Measurements from ENCODE around the gene TESMIN.

- no peak for TF ChIP-seq CTCF (IDR thresholded peaks at IDR 0.05)
- no peak for TF ChIP-seq POLR2A (IDR thresholded peaks at IDR 0.05)
- TF ChIP-seq POLR2AphosphoS5 (IDR thresholded peaks at IDR 0.05), result no peak
These were observed 76.9 kb downstream of the TESMIN start for GRCh38 chr11:68674461-68674860.

Data from transverse colon (tissue), 4 donors.